HEK293T (cell line): ENCODE results near the gene GPR55.
A peak's percentile ranks its signal among the peaks of the same experiment; 100 is the strongest.

Source experiments
- CTCF ChIA-PET: fragments of 350-600 bp; formaldehyde crosslinking; extraction: SDS; loops from one replicate; lab custom pipeline; 2021; ENCODE audit warnings: antibody characterized with exemption, inconsistent platforms; lab: Yijun Ruan, JAX
- POLR2A ChIA-PET: fragments of 350-600 bp; formaldehyde crosslinking; extraction: SDS; loops from one replicate; lab custom pipeline; 2020; ENCODE audit warnings: antibody characterized with exemption, inconsistent platforms; lab: Yijun Ruan, JAX
- DNase-seq: peaks from one replicate; pipeline ENCODE4 v3.0.0; 2012; ENCODE audit warnings: mixed read lengths; ENCODE audit errors: extremely low spot score
- ARNT ChIP-seq: fragments of 450-650 bp; IDR thresholded peaks from 2 replicates; pipeline ENCODE4 v1.6.1; 2017; ENCODE audit warnings: mild to moderate bottlenecking
- BHLHE40 ChIP-seq: fragments of 450-650 bp; IDR thresholded peaks from 2 replicates; pipeline ENCODE4 v1.6.1; 2016; ENCODE audit warnings: mild to moderate bottlenecking, moderate library complexity, borderline replicate concordance
- CTBP1 ChIP-seq: fragments of 450-650 bp; IDR thresholded peaks from 2 replicates; pipeline ENCODE4 v1.6.1; 2016; ENCODE audit warnings: borderline replicate concordance
- ELF4 ChIP-seq: fragments of 450-650 bp; IDR thresholded peaks from 2 replicates; pipeline ENCODE4 v1.6.1; 2017; ENCODE audit warnings: antibody characterized with exemption
- FOXA1 ChIP-seq: fragments of 450-650 bp; IDR thresholded peaks from 2 replicates; pipeline ENCODE4 v1.6.1; 2016; ENCODE audit warnings: mild to moderate bottlenecking
- FOXK2 ChIP-seq: fragments of 450-650 bp; IDR thresholded peaks from 2 replicates; pipeline ENCODE4 v1.6.1; 2016; ENCODE audit warnings: mild to moderate bottlenecking
- FOXM1 ChIP-seq: fragments of 450-650 bp; IDR thresholded peaks from 2 replicates; pipeline ENCODE4 v1.6.1; 2017; ENCODE audit warnings: mild to moderate bottlenecking, borderline replicate concordance
- HDGF ChIP-seq: fragments of 450-650 bp; IDR thresholded peaks from 2 replicates; pipeline ENCODE4 v1.6.1; 2017; ENCODE audit warnings: antibody characterized with exemption, borderline replicate concordance
- L3MBTL2 ChIP-seq: fragments of 450-650 bp; conservative IDR thresholded peaks from 2 replicates; pipeline ENCODE4 v1.6.1; 2016; ENCODE audit warnings: mild to moderate bottlenecking
- LEF1 ChIP-seq: fragments of 450-650 bp; IDR thresholded peaks from 2 replicates; pipeline ENCODE4 v1.6.1; 2017; ENCODE audit warnings: mild to moderate bottlenecking, borderline replicate concordance
- NFRKB ChIP-seq: fragments of 450-650 bp; IDR thresholded peaks from 2 replicates; pipeline ENCODE4 v1.6.1; 2016; ENCODE audit warnings: mild to moderate bottlenecking, moderate library complexity
- SP1 ChIP-seq: fragments of 450-650 bp; IDR thresholded peaks from 2 replicates; pipeline ENCODE4 v1.6.1; 2017
- SUZ12 ChIP-seq: fragments of 450-650 bp; IDR thresholded peaks from 2 replicates; pipeline ENCODE4 v1.6.1; 2016; ENCODE audit warnings: mild to moderate bottlenecking
- TARDBP ChIP-seq: fragments of 450-650 bp; IDR thresholded peaks from 2 replicates; pipeline ENCODE4 v1.6.1; 2016
- ZNF384 ChIP-seq: fragments of 450-650 bp; IDR thresholded peaks from 2 replicates; pipeline ENCODE4 v1.6.1; 2016
- TF ChIP-seq, protein P1 (sequence below): fragments of 450-650 bp; IDR thresholded peaks from 2 replicates; pipeline ENCODE4 v1.6.1; 2016

The GPR55 gene

GRCh38 chr2:230927711-230928341 lies 2.8 kb upstream of the GPR55 start:
- no peak for TF ChIP-seq BHLHE40
- no peak for TF ChIP-seq FOXA1
- TF ChIP-seq SP1: no peak
- TF ChIP-seq TARDBP: no peak
- no peak for TF ChIP-seq ELF4
- TF ChIP-seq FOXM1: no peak
- no peak for TF ChIP-seq LEF1
- TF ChIP-seq ZNF384: no peak
- no peak for TF ChIP-seq ARNT
- no peak for TF ChIP-seq SUZ12
- TF ChIP-seq HDGF: no peak
- no peak for TF ChIP-seq FOXK2
- ChIA-PET POLR2A (interaction anchor here (1.0 kb wide), 1 partner anchor 11 kb away, joined by 3 read pairs; no protein-coding TSS in a partner anchor), CTCF (interaction anchor here (0.8 to 1.5 kb wide), 2 partner anchors 26 to 125 kb away, joined by 3 read pairs; no protein-coding TSS in a partner anchor)
- DNase-seq: no peak

DNA sequence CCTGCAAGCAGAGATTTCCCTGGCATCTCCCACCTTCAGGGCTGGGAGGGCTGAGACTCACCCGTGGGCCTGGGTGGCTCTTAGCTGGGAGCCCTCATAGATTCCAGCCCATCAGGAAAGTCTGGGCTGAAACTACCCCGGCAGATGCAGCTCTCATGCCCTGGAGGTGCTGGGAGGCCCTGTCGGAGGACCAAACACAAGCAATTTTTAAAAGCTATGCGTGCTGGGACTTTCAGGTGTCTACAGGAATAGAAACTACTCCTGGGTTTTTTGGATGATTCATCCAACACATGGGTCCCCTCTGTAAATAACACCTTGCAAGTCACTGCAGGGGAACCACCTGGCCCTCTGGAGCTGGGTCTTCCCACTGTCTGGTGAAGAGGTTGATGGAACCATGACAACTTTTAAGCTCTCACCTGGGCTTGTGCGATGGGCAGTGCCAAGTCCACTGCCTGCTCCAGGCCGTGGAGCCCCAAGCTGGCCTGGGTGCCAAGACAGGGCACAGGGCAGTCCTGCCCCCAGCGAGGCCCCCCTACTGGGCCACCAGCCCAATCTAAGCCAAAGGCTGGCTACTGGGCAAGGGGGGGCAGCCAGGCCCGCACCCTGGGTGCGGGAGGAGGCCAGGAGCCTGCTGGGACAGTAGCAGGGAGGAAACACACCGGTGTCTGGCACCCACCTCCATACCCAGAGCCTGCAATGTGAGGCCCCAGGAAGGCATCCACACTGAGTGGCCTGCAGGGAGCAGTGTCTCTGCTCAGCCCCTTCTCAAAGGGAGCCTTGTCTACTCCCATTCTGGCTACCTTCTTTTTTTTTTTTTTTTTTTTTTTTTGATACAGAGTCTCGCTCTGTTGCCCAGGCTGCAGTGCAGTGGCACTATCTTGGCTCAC lies 1.1 kb upstream of the GPR55 start:
- DNase-seq: peak; percentile 36
- POLR2A ChIA-PET: no interaction called here
- CTCF ChIA-PET: interaction anchor here (0.6 kb wide), 1 partner anchor 78 kb away, joined by 3 read pairs; no protein-coding TSS in a partner anchor

DNA sequence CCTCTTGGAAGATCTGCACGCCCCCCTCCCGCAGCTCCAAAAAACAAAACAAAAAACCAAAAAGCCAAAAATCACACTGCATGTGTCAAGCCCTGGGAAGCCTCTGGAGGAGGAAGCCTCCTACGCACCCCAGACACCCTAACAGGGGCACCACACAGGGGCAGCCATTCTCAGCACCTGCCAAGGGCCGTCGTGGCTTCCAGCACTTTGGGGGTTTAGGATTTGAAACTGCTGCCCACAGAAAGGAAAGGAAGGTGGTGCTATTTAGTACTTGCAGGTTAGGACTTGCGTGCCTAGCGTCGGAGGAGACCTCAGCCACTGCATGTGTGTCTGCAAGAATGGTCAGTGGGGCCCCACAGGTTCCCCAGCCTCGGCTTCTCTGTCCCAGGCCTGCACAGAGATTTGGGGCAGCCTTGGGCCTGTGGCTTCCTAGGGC lies 419 bp upstream of the GPR55 start:
- no peak for DNase-seq
- ChIA-PET POLR2A (no interaction called here), CTCF (interaction anchor here (0.6 kb wide), 1 partner anchor 78 kb away, joined by 3 read pairs; no protein-coding TSS in a partner anchor)
- no peak for TF ChIP-seq L3MBTL2
- TF ChIP-seq NFRKB: no peak
- TF ChIP-seq ARNT: no peak
- TF ChIP-seq ELF4: no peak
- no peak for TF ChIP-seq FOXM1
- TF ChIP-seq CTBP1: no peak
- TF ChIP-seq SUZ12: no peak
- no peak for TF ChIP-seq LEF1
- no peak for TF ChIP-seq BHLHE40
- TF ChIP-seq HDGF: no peak
- TF ChIP-seq, protein P1, sequence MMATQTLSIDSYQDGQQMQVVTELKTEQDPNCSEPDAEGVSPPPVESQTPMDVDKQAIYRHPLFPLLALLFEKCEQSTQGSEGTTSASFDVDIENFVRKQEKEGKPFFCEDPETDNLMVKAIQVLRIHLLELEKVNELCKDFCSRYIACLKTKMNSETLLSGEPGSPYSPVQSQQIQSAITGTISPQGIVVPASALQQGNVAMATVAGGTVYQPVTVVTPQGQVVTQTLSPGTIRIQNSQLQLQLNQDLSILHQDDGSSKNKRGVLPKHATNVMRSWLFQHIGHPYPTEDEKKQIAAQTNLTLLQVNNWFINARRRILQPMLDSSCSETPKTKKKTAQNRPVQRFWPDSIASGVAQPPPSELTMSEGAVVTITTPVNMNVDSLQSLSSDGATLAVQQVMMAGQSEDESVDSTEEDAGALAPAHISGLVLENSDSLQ: no peak
- TF ChIP-seq FOXK2: no peak
- TF ChIP-seq TARDBP: no peak

More for the DNA sequence above, 1.1 kb upstream of the GPR55 start:
- TF ChIP-seq ZNF384: peak; percentile 47
- TF ChIP-seq, protein P1: no peak

GRCh38 chr2:230924092-230924469 lies 961 bp downstream of the GPR55 start:
- ChIA-PET CTCF (interaction anchor here (0.6 to 1.3 kb wide), 8 partner anchors 18 to 100 kb away, joined by 3 to 6 read pairs (median 4); no protein-coding TSS in a partner anchor), POLR2A (no interaction called here)
- TF ChIP-seq ELF4: no peak
- TF ChIP-seq L3MBTL2: no peak
- no peak for TF ChIP-seq ARNT
- no peak for TF ChIP-seq SUZ12
- no peak for TF ChIP-seq BHLHE40
- TF ChIP-seq HDGF: no peak
- TF ChIP-seq SP1: no peak
- TF ChIP-seq LEF1: no peak
- TF ChIP-seq FOXM1: no peak
- TF ChIP-seq NFRKB: no peak
- no peak for TF ChIP-seq ZNF384
- DNase-seq: no peak

- no peak for DNase-seq
- CTCF ChIA-PET: no interaction called here
- no peak for TF ChIP-seq SP1
- TF ChIP-seq ZNF384: no peak
- TF ChIP-seq FOXM1: no peak
- TF ChIP-seq FOXK2: no peak
- no peak for TF ChIP-seq CTBP1
- TF ChIP-seq ARNT: no peak
- TF ChIP-seq SUZ12: no peak
- POLR2A ChIA-PET: no interaction called here
Measured at GRCh38 chr2:230922951-230923717, 1.9 kb downstream of the GPR55 start.
